Right renal pelvis (tissue), 4 donors: ENCODE results near the gene DNAJC5G. TPM values are rescaled to one million over a fixed set of nuclear protein-coding genes. Genes with fewer than 3 reads are reported as not detected.

Experiments used
- polyA plus RNA-seq, 4 donors: library from polyadenylated mRNA; unstranded; fragments of 120-200 nt; gene quantifications; one replicate each; pipeline ENCODE4 v1.2.1, GENCODE V29; 2013; ENCODE audit not compliant: insufficient read length in 4 of 4

DNAJC5G gene
- polyA plus RNA-seq, 4 donors: 0.55 to 1.1 (median 0.88) TPM

Other genes with a start within 250 kb of the DNAJC5G start
- gene TMEM214, start 242.5 kb upstream of the DNAJC5G start, polyA plus RNA-seq: 10 to 100 TPM; 56.9 to 71.4 (median 62.4) TPM
- 10 to 100 TPM; 62.1 to 65.4 (median 63.9) TPM for gene AGBL5, start 223.8 kb upstream of the DNAJC5G start, polyA plus RNA-seq
- 100 to 1,000 TPM; 242 to 277 (median 260) TPM for gene OST4, start 203.8 kb upstream of the DNAJC5G start, polyA plus RNA-seq
- 100 to 1,000 TPM in 1 of 4 donors, 10 to 100 TPM in 3; 61.5 to 121 (median 86.3) TPM for gene EMILIN1, start 196.8 kb upstream of the DNAJC5G start, polyA plus RNA-seq
- 10 to 100 TPM; 43.9 to 59.9 (median 51.2) TPM for gene KHK, start 188.7 kb upstream of the DNAJC5G start, polyA plus RNA-seq
- gene CGREF1, start 156.3 kb upstream of the DNAJC5G start, polyA plus RNA-seq: 1 to 10 TPM; 4.6 to 7.5 (median 6.1) TPM
- 1 to 10 TPM; 1.2 to 2.1 (median 1.3) TPM for gene ABHD1, start 151.6 kb upstream of the DNAJC5G start, polyA plus RNA-seq
- gene PREB, start 140.8 kb upstream of the DNAJC5G start, polyA plus RNA-seq: 10 to 100 TPM; 46.4 to 56.9 (median 51.4) TPM
- under 1 TPM in 1 of 4 donors, not detected in 3; 0.04 TPM for gene PRR30, start 136.0 kb upstream of the DNAJC5G start, polyA plus RNA-seq
- under 1 TPM; 0.46 to 0.79 (median 0.59) TPM for gene TCF23, start 126.4 kb upstream of the DNAJC5G start, polyA plus RNA-seq
- gene ATRAID, start 63.4 kb upstream of the DNAJC5G start, polyA plus RNA-seq: 100 to 1,000 TPM; 157 to 190 (median 171) TPM
- 10 to 100 TPM; 31.5 to 39.6 (median 37.7) TPM for gene SLC5A6, start 63.2 kb upstream of the DNAJC5G start, polyA plus RNA-seq
- 10 to 100 TPM; 36.0 to 47.7 (median 42.1) TPM for gene CAD, start 58.1 kb upstream of the DNAJC5G start, polyA plus RNA-seq
- gene SLC30A3, start 12.4 kb upstream of the DNAJC5G start, polyA plus RNA-seq: 1 to 10 TPM; 5.1 to 7.8 (median 7.6) TPM
- gene TRIM54, start 7.0 kb downstream of the DNAJC5G start, polyA plus RNA-seq: 1 to 10 TPM; 3.5 to 6.3 (median 4.6) TPM
- gene UCN, start 33.0 kb downstream of the DNAJC5G start, polyA plus RNA-seq: 1 to 10 TPM in 2 of 4 donors, under 1 TPM in 2; 0.39 to 1.1 (median 0.80) TPM
- 10 to 100 TPM; 76.0 to 86.2 (median 78.0) TPM for gene MPV17, start 47.7 kb downstream of the DNAJC5G start, polyA plus RNA-seq
- 10 to 100 TPM; 62.8 to 77.1 (median 72.7) TPM for gene GTF3C2, start 81.3 kb downstream of the DNAJC5G start, polyA plus RNA-seq
- 10 to 100 TPM; 48.2 to 54.5 (median 52.9) TPM for gene EIF2B4, start 94.9 kb downstream of the DNAJC5G start, polyA plus RNA-seq
- 100 to 1,000 TPM; 102 to 128 (median 108) TPM for gene SNX17, start 95.2 kb downstream of the DNAJC5G start, polyA plus RNA-seq
- gene ZNF513, start 105.3 kb downstream of the DNAJC5G start, polyA plus RNA-seq: 10 to 100 TPM; 16.7 to 25.9 (median 18.4) TPM
- gene PPM1G, start 134.2 kb downstream of the DNAJC5G start, polyA plus RNA-seq: 10 to 100 TPM; 92.4 to 98.5 (median 94.7) TPM
- gene NRBP1, start 153.2 kb downstream of the DNAJC5G start, polyA plus RNA-seq: 100 to 1,000 TPM; 123 to 138 (median 132) TPM
- 1 to 10 TPM; 6.1 to 8.5 (median 7.1) TPM for gene KRTCAP3, start 166.9 kb downstream of the DNAJC5G start, polyA plus RNA-seq
- gene IFT172, start 214.3 kb downstream of the DNAJC5G start, polyA plus RNA-seq: 10 to 100 TPM; 41.1 to 48.0 (median 41.4) TPM
- gene FNDC4, start 219.8 kb downstream of the DNAJC5G start, polyA plus RNA-seq: 1 to 10 TPM; 7.3 to 9.1 (median 8.6) TPM
- under 1 TPM in 2 of 4 donors, not detected in 2; 0.16 to 0.39 TPM for gene GCKR, start 221.4 kb downstream of the DNAJC5G start, polyA plus RNA-seq